GM06990 (cell line): ENCODE data around the gene MAD1L1.

Experiments
- DNase-seq: peaks from one replicate; pipeline ENCODE4 v3.0.0-alpha.2; 2011; ENCODE audit not compliant: insufficient read length; ENCODE audit errors: extremely low read depth
- H3K27me3 ChIP-seq: replicated peaks from 2 replicates; pipeline ENCODE4 v1.6.0; 2011; ENCODE audit warnings: low read length; ENCODE audit not compliant: control insufficient read depth, insufficient read depth
- H3K36me3 ChIP-seq: 2 replicates; pipeline ENCODE4 v1.5.1; 2011; ENCODE audit warnings: low read length; ENCODE audit not compliant: control insufficient read depth, insufficient read depth
- H3K4me3 ChIP-seq: replicated peaks from 2 replicates; pipeline ENCODE4 v1.5.1; 2011; ENCODE audit warnings: low read depth, mild to moderate bottlenecking, control low read depth, low read length
- CTCF ChIP-seq: IDR thresholded peaks from 2 replicates; pipeline ENCODE4 v1.5.1; 2011; ENCODE audit warnings: low read length, control low read depth, mild to moderate bottlenecking, inconsistent platforms; ENCODE audit not compliant: insufficient read depth, poor library complexity, severe bottlenecking

MAD1L1 gene

DNA sequence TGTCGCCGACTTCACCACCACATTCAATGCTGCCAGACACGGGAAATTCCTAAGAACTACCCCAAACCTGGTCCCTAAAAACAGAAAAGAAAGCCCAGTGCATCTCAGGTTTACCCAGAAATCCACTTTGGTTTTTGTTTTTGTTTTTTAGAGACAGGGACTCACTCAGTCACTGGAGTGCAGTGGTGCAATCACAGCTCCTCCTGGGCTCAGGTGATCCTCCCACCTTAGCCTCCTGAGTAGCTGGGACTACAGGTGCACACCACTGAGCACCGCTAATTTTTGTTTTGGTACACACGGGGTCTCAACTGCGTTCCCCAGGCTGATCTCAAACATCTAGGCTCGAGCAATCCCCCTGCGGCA is 22.8 kb downstream of the MAD1L1 start:
- H3K36me3 ChIP-seq, result peaks cover 48% of the 10 kb centered on the region
- no peak for DNase-seq
- no peak overlapping the region for H3K4me3 ChIP-seq
- no peaks in the 10 kb centered on the region for H3K27me3 ChIP-seq
- no peak for TF ChIP-seq CTCF

DNA sequence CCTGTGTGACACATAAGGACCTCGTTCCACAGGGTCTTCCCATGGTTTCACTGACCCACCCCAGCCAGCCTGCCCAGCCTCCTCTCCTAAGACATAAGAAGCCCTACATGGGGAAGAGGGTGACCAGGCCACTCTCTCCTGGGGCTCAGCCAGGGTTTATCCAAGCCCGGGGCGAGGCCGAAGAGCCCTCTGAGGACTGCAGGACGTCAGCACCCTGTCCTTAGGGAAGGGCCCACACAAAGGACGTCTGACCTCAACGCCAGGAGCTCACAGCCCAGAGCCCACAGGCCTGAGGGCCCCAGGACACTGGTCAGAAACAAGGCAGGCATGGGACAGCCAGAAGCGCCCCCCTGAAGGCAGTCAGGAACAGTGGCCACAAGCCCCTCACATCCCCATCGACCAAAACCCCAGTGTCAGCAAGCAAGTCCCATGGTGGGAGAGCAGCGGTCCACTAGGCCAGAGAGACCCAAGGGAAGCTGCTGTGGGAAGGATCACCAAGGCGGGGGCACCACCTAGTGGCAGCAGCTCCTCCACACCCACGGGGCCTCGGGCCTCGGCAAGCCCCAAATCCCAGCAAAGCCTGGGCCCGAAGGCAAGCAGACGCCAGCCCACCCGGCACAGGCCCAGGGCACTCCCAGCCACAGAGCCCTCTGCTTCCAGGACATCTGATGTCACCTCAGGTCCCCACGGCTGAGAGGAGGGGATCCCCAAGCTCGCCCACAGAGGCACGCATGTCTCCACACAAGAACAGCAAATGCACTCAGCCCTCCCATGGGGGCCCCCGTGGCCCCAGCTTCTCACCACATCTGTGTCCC is 23.4 kb downstream of the MAD1L1 start:
- Histone ChIP-seq H3K4me3 (no peak overlapping the region), H3K36me3 (peaks cover 43% of the 10 kb centered on the region), H3K27me3 (no peaks in the 10 kb centered on the region)
- DNase-seq, result peak; percentile 70
- peak; percentile 87 for TF ChIP-seq CTCF

DNA sequence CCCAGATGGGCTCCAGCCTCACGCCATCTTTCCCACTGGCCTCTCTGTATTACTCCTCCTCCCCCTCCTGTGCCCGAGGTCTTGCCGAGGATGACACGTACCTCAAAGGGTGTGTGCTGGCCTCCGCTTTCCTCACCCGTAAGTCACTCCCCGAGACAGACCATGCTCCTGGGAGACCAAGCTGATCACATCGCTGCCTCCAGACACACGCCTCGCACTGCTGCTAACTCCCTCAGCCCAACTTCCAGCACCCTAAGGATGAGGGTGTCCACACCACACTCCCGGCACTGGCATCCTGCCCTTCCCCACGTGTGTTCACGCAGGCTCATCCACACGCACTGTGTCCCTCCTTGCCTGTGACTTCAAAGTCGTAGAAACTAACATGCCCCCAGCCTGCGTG is 24.0 kb downstream of the MAD1L1 start:
- H3K4me3 ChIP-seq, result no peak overlapping the region
- no peaks in the 10 kb centered on the region for H3K27me3 ChIP-seq
- peaks cover 37% of the 10 kb centered on the region for H3K36me3 ChIP-seq
- no peak for TF ChIP-seq CTCF
- no peak for DNase-seq

DNA sequence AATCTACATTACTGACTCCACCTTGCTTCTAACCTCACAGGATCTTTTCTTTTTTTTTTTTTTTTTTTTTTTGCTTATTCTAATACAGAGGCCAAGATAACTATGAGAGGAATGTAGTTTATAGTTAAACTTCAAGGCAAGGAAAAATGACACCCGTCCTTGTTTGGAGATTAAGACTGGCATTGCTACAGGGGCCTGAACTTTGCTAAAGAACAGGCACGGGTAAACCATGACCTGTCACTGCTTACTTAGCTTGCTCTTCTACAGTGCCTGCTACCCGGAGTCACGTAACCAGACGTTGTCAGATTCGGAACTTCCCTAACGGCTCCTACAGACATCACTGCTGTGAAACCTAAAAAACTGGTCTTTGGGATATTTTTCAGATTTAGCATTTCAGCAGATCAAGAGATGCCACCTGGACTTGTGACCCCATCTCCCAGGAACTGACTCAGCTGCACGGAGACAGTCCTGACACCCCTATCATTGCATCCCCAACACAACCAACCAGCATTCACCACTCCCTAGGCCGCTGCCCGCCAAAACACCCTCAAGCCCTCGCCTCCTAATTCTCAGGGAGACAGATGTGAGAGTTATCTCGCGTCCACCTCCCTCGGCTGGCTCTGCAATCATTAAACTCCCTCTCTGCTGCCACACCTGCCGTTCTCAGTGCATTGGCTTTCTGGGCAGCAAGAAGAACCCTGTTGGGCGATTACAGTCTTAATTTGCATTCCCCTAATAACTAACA is 27.5 kb downstream of the MAD1L1 start:
- DNase-seq, result no peak
- Histone ChIP-seq H3K4me3 (no peak overlapping the region), H3K36me3 (peaks cover 20% of the 10 kb centered on the region), H3K27me3 (no peaks in the 10 kb centered on the region)
- no peak for TF ChIP-seq CTCF

DNA sequence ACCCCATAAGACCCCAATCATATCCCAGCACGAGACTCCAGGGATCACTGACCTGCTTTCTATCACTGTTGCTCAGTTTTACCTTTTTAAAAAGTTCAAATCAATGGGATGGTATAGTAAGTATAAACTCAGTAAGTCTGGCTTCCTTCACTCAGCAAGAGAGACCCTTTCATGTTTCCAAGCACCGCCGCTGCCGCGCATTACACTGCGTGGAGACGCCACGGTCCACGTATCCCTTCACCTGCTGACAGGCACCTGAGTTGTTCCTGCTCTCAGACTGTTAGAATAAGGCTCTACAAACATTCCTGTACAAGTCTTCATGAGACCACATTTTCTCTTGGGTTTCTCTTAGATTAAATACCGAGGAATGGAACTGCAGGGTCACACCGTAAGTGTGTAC is 28.3 kb downstream of the MAD1L1 start:
- DNase-seq, result no peak

More for the DNA sequence above, 28.3 kb downstream of the MAD1L1 start:
- no peak for TF ChIP-seq CTCF
- no peak overlapping the region for H3K4me3 ChIP-seq
- peaks cover 23% of the 10 kb centered on the region for H3K36me3 ChIP-seq
- no peaks in the 10 kb centered on the region for H3K27me3 ChIP-seq
